ENCODE data around the gene UBE2F. TPM values are rescaled to one million over a fixed set of nuclear protein-coding genes. Genes with fewer than 3 reads are reported as not detected.
A peak's percentile ranks its signal among the peaks of the same experiment; 100 is the strongest.
"Not testable (repeated sequence)": the region's sequence is repeated elsewhere in the genome, so short reads cannot be mapped to it uniquely, and the experiment has no call there.

The UBE2F gene
- total RNA-seq, 2 experiments from 2014 or later, result 96.5 to 99.5 TPM

GRCh38 chr2:238032755-238033337 is 66.0 kb downstream of the UBE2F start:
- TF ChIP-seq CTCF (IDR thresholded peaks at IDR 0.05), result no peak
- Mint-ChIP-seq H3K9me3 (no peaks in the 10 kb centered on the region), H3K27ac (no peak overlapping the region), H3K4me1 (ENCODE audit: low read depth) (no peaks in the 10 kb centered on the region), H3K36me3 (ENCODE audit: low read depth) (peaks cover 53% of the 10 kb centered on the region), H3K4me3 (no peak overlapping the region), H3K27me3 (no peaks in the 10 kb centered on the region)
- ChIA-PET CTCF (no interaction called here), POLR2A (interaction anchor here (1.0 kb wide), 1 partner anchor 10 kb away, joined by 3 read pairs; no protein-coding TSS in a partner anchor)
- ATAC-seq (no peak), DNase-seq (no peak)
- intact Hi-C loops (cut with micrococcal nuclease), result no loop called here

- H3K27me3 Mint-ChIP-seq; ATAC-seq; H3K4me1 Mint-ChIP-seq (ENCODE audit: low read depth); H3K4me3 Mint-ChIP-seq; POLR2A ChIA-PET; intact Hi-C loops (cut with micrococcal nuclease); H3K9me3 Mint-ChIP-seq; H3K27ac Mint-ChIP-seq; CTCF ChIA-PET; DNase-seq: not testable (repeated sequence)
- H3K36me3 Mint-ChIP-seq (ENCODE audit: low read depth), result peaks cover 57% of the 10 kb centered on the region
Observed at GRCh38 chr2:238033991-238034390, 67.2 kb downstream of the UBE2F start.

GRCh38 chr2:238038203-238038602 is 71.4 kb downstream of the UBE2F start:
- Mint-ChIP-seq H3K4me3 (no peak overlapping the region), H3K9me3 (no peaks in the 10 kb centered on the region), H3K27ac (no peak overlapping the region), H3K36me3 (ENCODE audit: low read depth) (peaks cover 53% of the 10 kb centered on the region), H3K4me1 (ENCODE audit: low read depth) (no peaks in the 10 kb centered on the region), H3K27me3 (no peaks in the 10 kb centered on the region)
- CTCF ChIA-PET, result no interaction called here
- DNase-seq (no peak), ATAC-seq (no peak)
- POLR2A ChIA-PET, result no interaction called here
- no peak for TF ChIP-seq CTCF (IDR thresholded peaks at IDR 0.05)
- intact Hi-C loops (cut with micrococcal nuclease), result no loop called here

GRCh38 chr2:238039151-238039550 is 72.3 kb downstream of the UBE2F start:
- H3K27me3 Mint-ChIP-seq, result no peaks in the 10 kb centered on the region
- CTCF ChIA-PET, result no interaction called here
- intact Hi-C loops (cut with micrococcal nuclease), result no loop called here
- peaks cover 50% of the 10 kb centered on the region for H3K36me3 Mint-ChIP-seq (ENCODE audit: low read depth)
- ATAC-seq (no peak), DNase-seq (no peak)
- TF ChIP-seq CTCF (IDR thresholded peaks at IDR 0.05), result no peak
- H3K27ac Mint-ChIP-seq, result peak overlapping the region; percentile 42
- POLR2A ChIA-PET, result no interaction called here
- H3K4me3 Mint-ChIP-seq, result no peak overlapping the region
- no peaks in the 10 kb centered on the region for H3K4me1 Mint-ChIP-seq (ENCODE audit: low read depth)
- no peaks in the 10 kb centered on the region for H3K9me3 Mint-ChIP-seq

GRCh38 chr2:238039985-238040384 is 73.2 kb downstream of the UBE2F start:
- ChIA-PET CTCF (interaction anchor here (2.0 kb wide), 1 partner anchor 117 kb away, joined by 4 read pairs; no protein-coding TSS in a partner anchor), POLR2A (no interaction called here)
- ATAC-seq, result no peak
- Mint-ChIP-seq H3K27ac (no peak overlapping the region), H3K9me3 (no peaks in the 10 kb centered on the region), H3K4me3 (no peak overlapping the region), H3K36me3 (ENCODE audit: low read depth) (peaks cover 49% of the 10 kb centered on the region), H3K27me3 (no peaks in the 10 kb centered on the region), H3K4me1 (ENCODE audit: low read depth) (no peaks in the 10 kb centered on the region)
- intact Hi-C loops (cut with micrococcal nuclease), result no loop called here
- no peak for DNase-seq
- no peak for TF ChIP-seq CTCF (IDR thresholded peaks at IDR 0.05)
